Colon (tissue), 2 donors: ENCODE data around the gene FAM50A.

Source experiments
- FAIRE-seq: peaks from 2 replicates; lab custom pipeline; 2012; peaks lifted over from hg19 to GRCh38; lab: Jason Lieb, UNC
- donor health status: control.
- donor health status: control.

FAM50A gene

GRCh38 chrX:154413142-154413541 lies 30.8 kb upstream of the FAM50A start:
- FAIRE-seq, result no peak

GRCh38 chrX:154417157-154417556 lies 26.8 kb upstream of the FAM50A start:
- no peak for FAIRE-seq

- no peak for FAIRE-seq
These were observed 24.8 kb upstream of the FAM50A start for GRCh38 chrX:154419189-154419588.

- FAIRE-seq, result no peak
These were observed 24.1 kb upstream of the FAM50A start for GRCh38 chrX:154419688-154420401.

- no peak for FAIRE-seq
These were observed 23.6 kb upstream of the FAM50A start for GRCh38 chrX:154420402-154420756.

GRCh38 chrX:154426916-154427770 lies 16.8 kb upstream of the FAM50A start:
- FAIRE-seq, result no peak

GRCh38 chrX:154428176-154429171 lies 15.5 kb upstream of the FAM50A start, which contains the start of gene ATP6AP1:
TSS of gene ATP6AP1 (plus strand) at chrX:154428677. CDS start at chrX:154428693, 16 bp downstream.
- no peak for FAIRE-seq

GRCh38 chrX:154429711-154430110 lies 14.2 kb upstream of the FAM50A start:
- FAIRE-seq, result no peak

- FAIRE-seq, result no peak
These were observed 13.5 kb upstream of the FAM50A start for GRCh38 chrX:154430479-154430878.

GRCh38 chrX:154430916-154431315 lies 13.0 kb upstream of the FAM50A start:
- FAIRE-seq, result no peak

GRCh38 chrX:154431341-154431740 lies 12.6 kb upstream of the FAM50A start:
- FAIRE-seq, result no peak

- no peak for FAIRE-seq
These were observed 11.7 kb upstream of the FAM50A start for GRCh38 chrX:154432210-154432609.

- FAIRE-seq, result no peak
These were observed 10.3 kb upstream of the FAM50A start for GRCh38 chrX:154433605-154434004.

- no peak for FAIRE-seq
These were observed 9.4 kb upstream of the FAM50A start for GRCh38 chrX:154434394-154435168.

GRCh38 chrX:154435171-154435733 lies 8.7 kb upstream of the FAM50A start:
- FAIRE-seq, result no peak

- no peak for FAIRE-seq
These were observed 7.5 kb upstream of the FAM50A start for GRCh38 chrX:154436374-154436982.

- no peak for FAIRE-seq
These were observed 6.8 kb upstream of the FAM50A start, which contains the start of gene GDI1 for GRCh38 chrX:154436983-154437752. TSS of gene GDI1 (plus strand) at chrX:154437154. CDS start at chrX:154437255, 101 bp downstream.

GRCh38 chrX:154437971-154438893 lies 5.7 kb upstream of the FAM50A start:
- FAIRE-seq, result no peak

GRCh38 chrX:154439841-154440240 lies 4.1 kb upstream of the FAM50A start:
- FAIRE-seq, result no peak
